Prostate gland (tissue), 2 donors: ENCODE results near the gene DSCAM.

ENCODE experiments used
- POLR2A ChIP-seq: fragments of 450-650 bp; IDR thresholded peaks from one replicate; pipeline ENCODE4 v1.6.1; 2016; ENCODE audit warnings: antibody characterized with exemption, mild to moderate bottlenecking
- POLR2AphosphoS5 ChIP-seq: sonication (generic); formaldehyde crosslinking; IDR thresholded peaks from one replicate; pipeline ENCODE4 v1.6.1; 2017; ENCODE audit warnings: antibody characterized with exemption
- TF ChIP-seq, protein P1 (sequence below), 4 experiments: fragments of 200-600 bp in 2 of 4; fragments of 450-650 bp in 2 of 4; sonication (generic) in 2 of 4; IDR thresholded peaks; 1 replicate in 3 of 4; 2 replicates in 1 of 4; pipeline ENCODE4 v1.5.1; 2016 to 2019; ENCODE audit warnings: antibody characterized with exemption in 4 of 4, mild to moderate bottlenecking in 2 of 4, moderate library complexity in 2 of 4

DNA sequence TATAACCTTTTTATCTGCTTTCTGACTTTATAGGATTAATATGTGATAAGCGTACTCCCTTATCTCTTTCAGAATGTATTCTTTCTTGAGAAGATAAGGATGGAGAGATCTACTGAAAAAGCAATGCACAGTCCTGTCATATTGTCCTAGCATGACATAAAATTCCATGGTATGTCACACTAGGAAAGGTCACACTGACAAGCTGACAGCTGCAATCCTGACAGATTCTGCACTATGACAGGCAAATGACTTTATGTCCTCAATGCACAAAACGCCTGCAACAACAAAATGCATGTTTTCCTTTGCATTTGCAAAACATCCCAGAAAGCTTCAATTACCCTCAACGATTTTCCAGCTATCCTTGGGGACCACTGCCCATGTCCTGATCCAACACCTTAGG lies 393.8 kb downstream of the DSCAM start:
- TF ChIP-seq, protein P1, sequence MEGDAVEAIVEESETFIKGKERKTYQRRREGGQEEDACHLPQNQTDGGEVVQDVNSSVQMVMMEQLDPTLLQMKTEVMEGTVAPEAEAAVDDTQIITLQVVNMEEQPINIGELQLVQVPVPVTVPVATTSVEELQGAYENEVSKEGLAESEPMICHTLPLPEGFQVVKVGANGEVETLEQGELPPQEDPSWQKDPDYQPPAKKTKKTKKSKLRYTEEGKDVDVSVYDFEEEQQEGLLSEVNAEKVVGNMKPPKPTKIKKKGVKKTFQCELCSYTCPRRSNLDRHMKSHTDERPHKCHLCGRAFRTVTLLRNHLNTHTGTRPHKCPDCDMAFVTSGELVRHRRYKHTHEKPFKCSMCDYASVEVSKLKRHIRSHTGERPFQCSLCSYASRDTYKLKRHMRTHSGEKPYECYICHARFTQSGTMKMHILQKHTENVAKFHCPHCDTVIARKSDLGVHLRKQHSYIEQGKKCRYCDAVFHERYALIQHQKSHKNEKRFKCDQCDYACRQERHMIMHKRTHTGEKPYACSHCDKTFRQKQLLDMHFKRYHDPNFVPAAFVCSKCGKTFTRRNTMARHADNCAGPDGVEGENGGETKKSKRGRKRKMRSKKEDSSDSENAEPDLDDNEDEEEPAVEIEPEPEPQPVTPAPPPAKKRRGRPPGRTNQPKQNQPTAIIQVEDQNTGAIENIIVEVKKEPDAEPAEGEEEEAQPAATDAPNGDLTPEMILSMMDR (IDR thresholded peaks at IDR 0.05) = no peak
- TF ChIP-seq POLR2A (no peak), POLR2AphosphoS5 (no peak)
